ENCODE measurements around the gene PAH.

PAH gene

DNA sequence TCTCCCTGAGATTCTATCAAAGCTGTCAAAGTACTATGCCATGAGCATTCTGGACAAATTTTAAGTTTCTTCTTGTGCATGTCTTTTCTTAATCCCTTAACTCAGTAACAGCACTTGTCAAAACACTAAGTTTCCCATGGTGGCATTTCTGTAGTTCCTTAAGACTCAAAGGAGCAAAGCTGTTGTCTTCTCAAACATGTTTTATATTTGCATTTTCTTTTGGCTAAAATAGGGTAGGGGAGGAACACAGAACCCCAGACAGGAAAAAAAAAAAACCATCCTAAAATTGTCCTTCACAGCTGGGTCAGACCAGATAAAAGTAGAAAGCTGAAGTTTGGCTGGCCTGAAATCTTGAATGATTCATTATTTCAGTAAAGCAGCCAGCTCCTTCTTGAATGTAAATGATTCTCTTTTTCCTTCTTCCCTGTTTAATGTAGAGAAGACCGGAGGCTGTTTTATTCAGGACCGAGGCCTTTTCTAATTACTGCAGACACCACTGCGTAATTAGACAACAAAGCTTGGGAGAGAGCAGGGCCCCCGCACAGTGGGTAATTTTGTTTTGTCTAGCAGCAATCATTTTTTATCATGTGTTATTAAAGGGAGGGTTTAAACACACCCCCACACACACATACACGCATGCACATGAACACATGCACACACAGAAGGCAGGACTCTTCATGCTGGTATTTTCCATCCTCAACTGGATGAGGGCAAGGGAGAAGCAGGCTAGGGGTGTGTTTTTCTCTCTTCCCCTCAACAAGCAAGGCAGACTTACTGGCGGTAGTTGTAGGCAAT lies 51.0 kb downstream of the PAH start:
- H3F3A ChIP-seq (ENCODE audit: low read depth) = no peaks in the 10 kb centered on the region
- no peaks in the 10 kb centered on the region for H3K9me2 ChIP-seq (replicated peaks; ENCODE audit: low read depth, low read length)
- H3K36me3 ChIP-seq (ENCODE audit: insufficient read depth, low read length) = no peaks in the 10 kb centered on the region

DNA sequence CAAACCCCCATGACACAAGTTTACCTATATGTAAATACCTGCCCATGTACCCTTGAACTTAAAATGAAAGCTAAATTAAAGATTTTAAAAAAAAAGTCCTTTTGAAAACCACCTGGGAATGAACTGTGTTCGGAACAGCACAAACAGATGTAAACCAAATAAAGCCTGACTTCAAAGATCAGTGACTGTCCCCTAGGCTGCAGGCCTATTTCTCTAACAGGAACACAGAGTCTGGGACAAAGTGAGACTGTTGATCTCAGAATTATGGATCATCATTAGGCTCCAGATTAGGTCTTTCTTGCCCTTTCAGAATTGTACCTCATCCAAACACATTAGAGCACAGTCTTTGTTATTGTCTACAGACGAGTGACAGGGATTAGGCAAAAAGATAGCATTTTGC lies 54.6 kb downstream of the PAH start:
- H3K9me2 ChIP-seq (replicated peaks; ENCODE audit: low read depth, low read length) = no peaks in the 10 kb centered on the region
- no peaks in the 10 kb centered on the region for H4K20me1 ChIP-seq (ENCODE audit: insufficient read depth, low read length, poor library complexity, severe bottlenecking)
- H2AFZ ChIP-seq (ENCODE audit: low read length) = no peak overlapping the region
- no peak overlapping the region for H3K4me2 ChIP-seq (ENCODE audit: low read depth, low read length, poor library complexity, severe bottlenecking)
- no peaks in the 10 kb centered on the region for H3K9me3 ChIP-seq (ENCODE audit: insufficient read depth, low read depth, low read length)
- TF ChIP-seq EZH2phosphoT487 (IDR thresholded peaks at IDR 0.05; ENCODE audit: borderline replicate concordance) (no peak), CTCF (conservative IDR thresholded peaks at IDR 0.05; ENCODE audit: low read length) (no peak)
- H3K4me1 ChIP-seq (ENCODE audit: insufficient read depth, low read length, poor library complexity, severe bottlenecking) = no peaks in the 10 kb centered on the region
- no peak overlapping the region for H3K4me3 ChIP-seq (ENCODE audit: low read length, poor library complexity, severe bottlenecking)
- no peaks in the 10 kb centered on the region for H3K27me3 ChIP-seq (ENCODE audit: insufficient read depth, low read length, poor library complexity, severe bottlenecking)
- H3K79me2 ChIP-seq (ENCODE audit: insufficient read depth, low read length) = no peaks in the 10 kb centered on the region
- no peak overlapping the region for H3K9ac ChIP-seq (ENCODE audit: low read depth, low read length, poor library complexity, severe bottlenecking)
- no peaks in the 10 kb centered on the region for H3K36me3 ChIP-seq (ENCODE audit: insufficient read depth, low read length)
- H3F3A ChIP-seq (ENCODE audit: low read depth) = no peaks in the 10 kb centered on the region

More for the DNA sequence above, 51.0 kb downstream of the PAH start:
- no peak overlapping the region for H3K4me2 ChIP-seq (ENCODE audit: low read depth, low read length, poor library complexity, severe bottlenecking)
- TF ChIP-seq EZH2phosphoT487 (IDR thresholded peaks at IDR 0.05; ENCODE audit: borderline replicate concordance) = no peak
- TF ChIP-seq CTCF (conservative IDR thresholded peaks at IDR 0.05; ENCODE audit: low read length) = no peak
- no peaks in the 10 kb centered on the region for H3K27me3 ChIP-seq (ENCODE audit: insufficient read depth, low read length, poor library complexity, severe bottlenecking)
- no peaks in the 10 kb centered on the region for H3K79me2 ChIP-seq (ENCODE audit: insufficient read depth, low read length)
- no peak overlapping the region for H2AFZ ChIP-seq (ENCODE audit: low read length)
- H3K9ac ChIP-seq (ENCODE audit: low read depth, low read length, poor library complexity, severe bottlenecking) = no peak overlapping the region
- H3K4me3 ChIP-seq (ENCODE audit: low read length, poor library complexity, severe bottlenecking) = no peak overlapping the region
- no peaks in the 10 kb centered on the region for H3K4me1 ChIP-seq (ENCODE audit: insufficient read depth, low read length, poor library complexity, severe bottlenecking)
- H3K9me3 ChIP-seq (ENCODE audit: insufficient read depth, low read depth, low read length) = no peaks in the 10 kb centered on the region
- H4K20me1 ChIP-seq (ENCODE audit: insufficient read depth, low read length, poor library complexity, severe bottlenecking) = no peaks in the 10 kb centered on the region

GRCh38 chr12:102851246-102851645 lies 65.8 kb downstream of the PAH start:
- Histone ChIP-seq H2AFZ (ENCODE audit: low read length) (no peak overlapping the region), H3K4me2 (ENCODE audit: low read depth, low read length, poor library complexity, severe bottlenecking) (no peak overlapping the region), H3K4me3 (ENCODE audit: low read length, poor library complexity, severe bottlenecking) (no peak overlapping the region), H3K79me2 (ENCODE audit: insufficient read depth, low read length) (no peaks in the 10 kb centered on the region), H3K9me3 (ENCODE audit: insufficient read depth, low read depth, low read length) (0 out of 2 replicates have a peak, but pooled peaks cover 3% of the 10 kb centered on the region), H4K20me1 (ENCODE audit: insufficient read depth, low read length, poor library complexity, severe bottlenecking) (no peaks in the 10 kb centered on the region), H3K36me3 (ENCODE audit: insufficient read depth, low read length) (no peaks in the 10 kb centered on the region), H3K9ac (ENCODE audit: low read depth, low read length, poor library complexity, severe bottlenecking) (no peak overlapping the region), H3K9me2 (replicated peaks; ENCODE audit: low read depth, low read length) (no peaks in the 10 kb centered on the region), H3K27me3 (ENCODE audit: insufficient read depth, low read length, poor library complexity, severe bottlenecking) (no peaks in the 10 kb centered on the region), H3K4me1 (ENCODE audit: insufficient read depth, low read length, poor library complexity, severe bottlenecking) (no peaks in the 10 kb centered on the region), H3F3A (ENCODE audit: low read depth) (no peaks in the 10 kb centered on the region)
- no peak for TF ChIP-seq CTCF (conservative IDR thresholded peaks at IDR 0.05; ENCODE audit: low read length)
- TF ChIP-seq EZH2phosphoT487 (IDR thresholded peaks at IDR 0.05; ENCODE audit: borderline replicate concordance) = no peak

Measured in Loucy (cell line).